HG02870 (cell line): ENCODE measurements around the gene DAG1.

Experiments
- ATAC-seq: cut with Tn5 transposase; IDR thresholded peaks from one replicate; pipeline ENCODE4 v1.9.1; 2021; ENCODE audit warnings: mild to moderate bottlenecking, moderate library complexity; ENCODE audit not compliant: unreplicated experiment

DAG1 gene

GRCh38 chr3:49512781-49513355, 42.8 kb downstream of the DAG1 start:
- no peak for ATAC-seq

- ATAC-seq, result no peak
These were observed 43.5 kb downstream of the DAG1 start for GRCh38 chr3:49513494-49514124.

- no peak for ATAC-seq
These were observed 47.9 kb downstream of the DAG1 start for GRCh38 chr3:49518016-49518415.

GRCh38 chr3:49518441-49518840, 48.4 kb downstream of the DAG1 start:
- no peak for ATAC-seq

- ATAC-seq, result no peak
These were observed 49.2 kb downstream of the DAG1 start for GRCh38 chr3:49519296-49519695.

- ATAC-seq, result no peak
These were observed 49.9 kb downstream of the DAG1 start for GRCh38 chr3:49519916-49520385.

- ATAC-seq, result no peak
These were observed 54.0 kb downstream of the DAG1 start for GRCh38 chr3:49523756-49524747.

- no peak for ATAC-seq
These were observed 59.5 kb downstream of the DAG1 start for GRCh38 chr3:49529567-49529966.

GRCh38 chr3:49530231-49530630, 60.2 kb downstream of the DAG1 start:
- ATAC-seq, result no peak

- no peak for ATAC-seq
These were observed 60.6 kb downstream of the DAG1 start for GRCh38 chr3:49530701-49531100.

- no peak for ATAC-seq
These were observed 61.2 kb downstream of the DAG1 start for GRCh38 chr3:49531218-49531617.

GRCh38 chr3:49531715-49532114, 61.6 kb downstream of the DAG1 start:
- no peak for ATAC-seq

- no peak for ATAC-seq
These were observed 63.0 kb downstream of the DAG1 start for GRCh38 chr3:49533031-49533430.

- no peak for ATAC-seq
These were observed 63.9 kb downstream of the DAG1 start for GRCh38 chr3:49533786-49534519.

GRCh38 chr3:49534581-49535441, 64.7 kb downstream of the DAG1 start:
- no peak for ATAC-seq

GRCh38 chr3:49535971-49536874, 66.2 kb downstream of the DAG1 start:
- no peak for ATAC-seq

- ATAC-seq, result no peak
These were observed 66.9 kb downstream of the DAG1 start for GRCh38 chr3:49536875-49537533.
